Mesenchymal stem cell (in vitro differentiated cells and primary cell): ENCODE data around the gene TPBGL.

Experiments used
- DNase-seq: peaks from one replicate; pipeline ENCODE4 v3.0.0-alpha.2; 2013
- H2AFZ ChIP-seq: one replicate; pipeline ENCODE4 v1.6.1; 2013; ENCODE audit warnings: low read depth, mild to moderate bottlenecking, control low read depth, inconsistent platforms, low read length, moderate library complexity
- H2AK5ac ChIP-seq: 2 replicates; pipeline ENCODE4 v1.6.1; 2013; ENCODE audit warnings: low read length, moderate library complexity, mild to moderate bottlenecking, inconsistent platforms; ENCODE audit not compliant: severe bottlenecking
- H2BK120ac ChIP-seq: one replicate; pipeline ENCODE4 v1.6.1; 2013; ENCODE audit warnings: low read depth, mild to moderate bottlenecking, inconsistent platforms, low read length, moderate library complexity
- H2BK12ac ChIP-seq, 2 experiments: one replicate each; pipeline ENCODE4 v1.6.1; 2013; ENCODE audit warnings: inconsistent platforms in 2 of 2, low read length in 2 of 2, mild to moderate bottlenecking in 2 of 2, moderate library complexity in 2 of 2, control low read depth in 1 of 2
- H2BK15ac ChIP-seq: one replicate; pipeline ENCODE4 v1.6.1; 2013; ENCODE audit warnings: mild to moderate bottlenecking, low read depth, inconsistent platforms; ENCODE audit not compliant: poor library complexity, severe bottlenecking
- H2BK5ac ChIP-seq: 2 replicates; pipeline ENCODE4 v1.6.1; 2013; ENCODE audit warnings: low read depth, mild to moderate bottlenecking, low read length, control low read depth, inconsistent platforms; ENCODE audit not compliant: poor library complexity, severe bottlenecking
- H3K14ac ChIP-seq, 2 experiments: one replicate each; pipeline ENCODE4 v1.6.1; 2013; ENCODE audit warnings: inconsistent platforms in 2 of 2, low read length in 2 of 2, control low read depth in 1 of 2, mild to moderate bottlenecking in 1 of 2, moderate library complexity in 1 of 2
- H3K18ac ChIP-seq, 2 experiments: one replicate each; pipeline ENCODE4 v1.6.1; 2013; ENCODE audit warnings: inconsistent platforms in 2 of 2, low read length in 2 of 2, control low read depth in 1 of 2, low read depth in 1 of 2, mild to moderate bottlenecking in 1 of 2
- H3K23ac ChIP-seq, 2 experiments: one replicate each; pipeline ENCODE4 v1.6.1; 2013; ENCODE audit warnings: inconsistent platforms in 2 of 2, low read length in 2 of 2, mild to moderate bottlenecking in 2 of 2, moderate library complexity in 2 of 2, control low read depth in 1 of 2
- H3K27ac ChIP-seq: 2 replicates; pipeline ENCODE4 v1.5.1; 2013; ENCODE audit warnings: mild to moderate bottlenecking, moderate library complexity, low read length, control low read depth, inconsistent platforms; ENCODE audit not compliant: poor library complexity, severe bottlenecking
- H3K27me3 ChIP-seq, 2 experiments: 2 replicates each; pipeline versions ENCODE4 v1.6.1 to v1.7.0; 2013; ENCODE audit warnings: low read length in 2 of 2, mild to moderate bottlenecking in 2 of 2, moderate library complexity in 2 of 2, control low read depth in 1 of 2, inconsistent platforms in 1 of 2; ENCODE audit not compliant: control insufficient read depth in 1 of 2, insufficient read depth in 1 of 2
- H3K36me3 ChIP-seq, 2 experiments: 2 replicates each; pipeline versions ENCODE4 v1.6.1 to v1.7.0; 2013; ENCODE audit warnings: low read length in 2 of 2, control low read depth in 1 of 2, inconsistent platforms in 1 of 2, low read depth in 1 of 2, mild to moderate bottlenecking in 1 of 2; ENCODE audit not compliant: insufficient read depth in 2 of 2, control insufficient read depth in 1 of 2
- H3K4ac ChIP-seq, 2 experiments: one replicate each; pipeline ENCODE4 v1.6.1; 2013; ENCODE audit warnings: inconsistent platforms in 2 of 2, low read length in 2 of 2, mild to moderate bottlenecking in 2 of 2, moderate library complexity in 2 of 2, control low read depth in 1 of 2, low read depth in 1 of 2
- H3K4me1 ChIP-seq: 2 replicates; pipeline ENCODE4 v1.6.1; 2013; ENCODE audit warnings: low read depth, low read length, control low read depth; ENCODE audit not compliant: control insufficient read depth, insufficient read depth
- H3K4me2 ChIP-seq: 2 replicates; pipeline ENCODE4 v1.6.1; 2013; ENCODE audit warnings: low read length, mild to moderate bottlenecking, inconsistent platforms; ENCODE audit not compliant: poor library complexity, severe bottlenecking
- H3K4me3 ChIP-seq, 2 experiments: 2 replicates each; pipeline versions ENCODE4 v1.5.1 to v1.7.0; 2013; ENCODE audit warnings: low read length in 2 of 2, mild to moderate bottlenecking in 2 of 2, control low read depth in 1 of 2, low read depth in 1 of 2; ENCODE audit not compliant: insufficient read depth in 1 of 2
- H3K79me1 ChIP-seq: replicated peaks from 2 replicates; pipeline ENCODE4 v1.6.1; 2013; ENCODE audit warnings: mild to moderate bottlenecking, control low read depth, low read length, inconsistent platforms; ENCODE audit not compliant: poor library complexity, severe bottlenecking
- H3K9ac ChIP-seq: 2 replicates; pipeline ENCODE4 v1.7.0; 2013; ENCODE audit warnings: mild to moderate bottlenecking, low read length, moderate library complexity
- H3K9me3 ChIP-seq: 2 replicates; pipeline ENCODE4 v1.7.0; 2013; ENCODE audit warnings: mild to moderate bottlenecking, low read length; ENCODE audit not compliant: control insufficient read depth
- H4K8ac ChIP-seq: one replicate; pipeline ENCODE4 v1.6.1; 2013; ENCODE audit warnings: inconsistent platforms, mild to moderate bottlenecking, low read length, moderate library complexity
- H4K91ac ChIP-seq: one replicate; pipeline ENCODE4 v1.6.1; 2013; ENCODE audit warnings: mild to moderate bottlenecking, low read length, inconsistent platforms
- WGBS: methylation state at CpG from one replicate; pipeline ENCODE4 v1.1.7; 2013; ENCODE audit warnings: mixed read lengths; 5-methylcytosine and 5-hydroxymethylcytosine counted together

The TPBGL gene

DNA sequence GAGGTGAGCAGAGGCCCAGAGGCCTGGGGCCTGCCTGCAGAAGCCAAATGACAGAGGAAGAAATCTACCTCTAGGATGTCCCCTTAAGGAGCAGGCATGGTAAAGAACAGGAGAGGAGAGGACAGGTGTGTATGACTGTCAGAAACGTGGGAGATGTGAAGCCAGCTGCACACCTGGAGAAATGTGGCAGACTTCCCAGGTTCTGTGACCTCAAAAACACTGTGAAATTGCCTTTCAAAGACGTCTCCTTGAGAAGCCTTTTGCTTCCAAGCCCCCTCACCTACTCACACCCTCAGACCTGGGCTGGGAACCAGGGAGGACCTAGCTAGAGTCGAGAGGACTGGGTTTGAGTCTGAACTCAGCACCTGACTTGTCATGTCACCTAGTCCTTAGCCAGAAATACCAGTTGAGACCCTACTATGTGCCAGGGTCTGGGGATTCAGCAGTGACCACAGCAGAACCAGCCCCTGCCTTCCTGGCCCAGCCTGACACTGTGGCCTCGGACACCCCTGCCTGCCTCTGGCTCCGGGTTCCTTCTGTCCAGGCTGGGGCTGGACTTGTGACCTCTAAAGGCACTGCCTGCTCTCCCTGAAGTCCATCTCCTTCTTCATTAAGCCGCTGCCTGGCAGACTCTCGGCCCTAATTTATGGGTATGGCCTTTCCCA is 5.6 kb downstream of the TPBGL start:
- Histone ChIP-seq H3K27ac (no peak overlapping the region), H3K18ac (no peak overlapping the region), H2AFZ (no peak overlapping the region), H3K14ac (no peak overlapping the region), H3K4me1 (peaks cover 9% of the 10 kb centered on the region), H4K91ac (no peak overlapping the region), H3K27me3 (peaks cover 57 to 68% of the 10 kb centered on the region in 2 experiments), H4K8ac (no peak overlapping the region), H2BK12ac (no peak overlapping the region), H3K4me3 (no peak overlapping the region), H3K4ac (no peak overlapping the region), H2BK5ac (no peak overlapping the region), H3K4me2 (no peak overlapping the region), H3K79me1 (no peaks in the 10 kb centered on the region), H3K9ac (no peak overlapping the region), H3K23ac (no peak overlapping the region), H2BK120ac (no peak overlapping the region), H2BK15ac (no peak overlapping the region), H2AK5ac (no peak overlapping the region), H3K9me3 (no peaks in the 10 kb centered on the region), H3K36me3 (peaks cover 0 to 4% of the 10 kb centered on the region in 2 experiments)
- DNase-seq: no peak
- WGBS: 71% methylated on average over 5 of the region's 7 CpGs

DNA sequence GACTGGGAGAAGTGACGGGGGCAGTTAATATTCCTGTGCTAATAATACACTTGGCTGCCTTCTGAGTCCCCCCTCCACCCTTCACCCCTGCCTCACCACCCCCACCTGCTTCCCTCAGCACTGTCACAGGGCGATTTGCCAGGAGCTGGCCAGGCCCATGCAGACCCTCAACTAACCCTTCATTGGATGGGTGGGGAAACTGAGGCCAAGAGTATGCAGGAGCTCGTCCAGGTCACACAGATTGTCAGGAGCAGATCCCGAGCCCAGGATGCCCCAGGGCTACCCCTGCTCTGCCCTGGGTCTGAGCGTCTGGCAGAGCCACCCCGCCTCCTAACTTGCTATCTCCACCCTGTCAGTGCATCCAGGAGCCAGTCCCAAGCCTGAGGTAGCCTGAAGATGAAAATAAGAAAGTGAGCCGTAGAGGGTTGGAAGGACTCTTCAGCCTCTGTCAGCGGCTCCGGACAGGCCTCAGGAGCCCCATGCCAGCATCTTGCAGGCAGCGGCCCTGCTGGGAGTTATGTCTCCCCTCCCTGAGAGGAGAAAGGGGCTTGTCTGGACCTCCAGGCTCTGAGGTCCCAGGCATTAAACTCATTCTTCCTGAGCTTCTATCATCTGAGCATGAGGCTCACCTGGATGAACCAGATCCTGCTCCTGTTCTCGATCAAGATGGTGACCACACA is 6.2 kb downstream of the TPBGL start:
- Histone ChIP-seq H3K14ac (no peak overlapping the region), H3K4me2 (no peak overlapping the region)

DNA sequence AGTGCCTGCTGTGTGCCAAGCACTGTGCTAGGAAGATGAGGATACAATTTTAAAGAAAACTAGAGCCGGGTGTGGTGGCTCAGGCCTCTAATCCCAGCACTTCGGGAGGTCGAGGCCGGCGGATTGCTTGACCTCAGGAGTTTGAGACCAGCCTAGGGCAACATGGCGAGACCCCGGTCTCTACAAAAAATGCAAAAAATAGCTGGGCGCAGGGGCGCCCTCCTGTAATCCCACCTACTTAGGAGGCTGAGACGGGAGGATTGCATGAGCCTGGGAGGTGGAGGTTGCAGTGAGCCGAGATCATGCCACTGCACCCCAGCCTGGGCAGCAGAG is 8.3 kb downstream of the TPBGL start:
- no peak overlapping the region for H4K91ac ChIP-seq
- no peak overlapping the region for H2BK15ac ChIP-seq
- WGBS: 31% methylated on average over 9 of the region's 11 CpGs
- H3K9me3 ChIP-seq: peaks cover 9% of the 10 kb centered on the region
- no peak overlapping the region for H2AFZ ChIP-seq
- no peak overlapping the region for H3K14ac ChIP-seq
- H3K27ac ChIP-seq: no peak overlapping the region
- peaks cover 38 to 53% of the 10 kb centered on the region in 2 experiments for H3K27me3 ChIP-seq
- H3K23ac ChIP-seq: no peak overlapping the region
- no peak overlapping the region for H2BK5ac ChIP-seq
- H2AK5ac ChIP-seq: no peak overlapping the region
- no peak overlapping the region for H3K4me2 ChIP-seq
- no peak overlapping the region for H4K8ac ChIP-seq
- no peaks in the 10 kb centered on the region for H3K79me1 ChIP-seq
- DNase-seq: no peak
- H3K4me3 ChIP-seq: no peak overlapping the region
- no peak overlapping the region for H2BK120ac ChIP-seq
- H3K9ac ChIP-seq: no peak overlapping the region
- H2BK12ac ChIP-seq: no peak overlapping the region
- H3K36me3 ChIP-seq: no peaks in the 10 kb centered on the region
- H3K4ac ChIP-seq: no peak overlapping the region
- H3K18ac ChIP-seq: no peak overlapping the region
- peaks cover 2% of the 10 kb centered on the region for H3K4me1 ChIP-seq

More for the DNA sequence above, 6.2 kb downstream of the TPBGL start:
- Histone ChIP-seq H3K27ac (no peak overlapping the region), H4K8ac (no peak overlapping the region), H3K9me3 (no peaks in the 10 kb centered on the region), H2BK5ac (no peak overlapping the region), H3K9ac (no peak overlapping the region), H2BK120ac (no peak overlapping the region), H3K79me1 (no peaks in the 10 kb centered on the region), H3K36me3 (no peaks in the 10 kb centered on the region), H2AFZ (no peak overlapping the region), H3K4me3 (no peak overlapping the region), H3K18ac (no peak overlapping the region), H4K91ac (no peak overlapping the region), H2BK12ac (no peak overlapping the region), H3K27me3 (peaks cover 57 to 70% of the 10 kb centered on the region in 2 experiments), H3K4ac (no peak overlapping the region), H3K4me1 (peaks cover 5% of the 10 kb centered on the region), H2AK5ac (no peak overlapping the region), H3K23ac (no peak overlapping the region), H2BK15ac (no peak overlapping the region)
- 81% methylated on average over 9 of the region's 11 CpGs for WGBS
- no peak for DNase-seq

DNA sequence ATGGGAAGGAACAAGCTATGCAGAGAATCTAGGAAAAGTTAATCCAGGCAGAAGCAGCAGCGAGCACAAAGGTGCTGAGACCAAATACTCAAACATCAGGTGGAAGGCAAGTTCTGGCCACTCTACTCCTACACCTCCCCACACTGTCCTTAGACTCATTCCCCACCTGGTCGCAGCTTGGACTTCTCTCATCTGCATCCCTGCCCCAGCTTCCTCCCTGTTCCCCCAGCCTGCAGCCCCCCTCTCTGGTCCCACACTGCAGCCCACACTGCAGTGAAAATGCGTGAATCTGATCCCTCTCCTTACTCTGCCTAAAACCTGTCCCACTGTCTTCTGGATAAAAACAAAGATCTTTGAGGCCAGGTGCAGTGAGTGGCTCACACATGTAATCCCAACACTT is 9.1 kb downstream of the TPBGL start:
- H3K4me2 ChIP-seq: no peak overlapping the region
- no peak overlapping the region for H2BK5ac ChIP-seq
- 87% methylated on average over 3 of the region's 3 CpGs for WGBS
- H3K14ac ChIP-seq: no peak overlapping the region
- H4K91ac ChIP-seq: no peak overlapping the region
- H2BK15ac ChIP-seq: no peak overlapping the region
- no peak overlapping the region for H3K9ac ChIP-seq
- no peak overlapping the region for H2AK5ac ChIP-seq
- no peak overlapping the region for H3K23ac ChIP-seq
- no peaks in the 10 kb centered on the region for H3K79me1 ChIP-seq
- H2BK12ac ChIP-seq: no peak overlapping the region
- H4K8ac ChIP-seq: no peak overlapping the region
- H3K27ac ChIP-seq: no peak overlapping the region
- no peak overlapping the region for H2AFZ ChIP-seq
- H2BK120ac ChIP-seq: no peak overlapping the region
- no peak overlapping the region for H3K4me3 ChIP-seq
- no peak overlapping the region for H3K4ac ChIP-seq
- H3K18ac ChIP-seq: no peak overlapping the region
- peaks cover 9% of the 10 kb centered on the region for H3K9me3 ChIP-seq
- DNase-seq: no peak
- H3K36me3 ChIP-seq: no peaks in the 10 kb centered on the region
- peaks cover 2% of the 10 kb centered on the region for H3K4me1 ChIP-seq
- peaks cover 30 to 45% of the 10 kb centered on the region in 2 experiments for H3K27me3 ChIP-seq
